SK-N-SH treated with all-trans-retinoic acid at 6 μM for 48 hours (cell line): ENCODE results near the gene SGIP1.

ENCODE experiments used
- ATAC-seq: fragments of 200-7000 bp; cut with Tn5 transposase; 3 replicates; pipeline ENCODE4 v1.9.1; 2020; ENCODE audit warnings: mild to moderate bottlenecking, moderate library complexity
- BACH2 ChIP-seq: fragments of 250-450 bp; sonication (Bioruptor Pico); IDR thresholded peaks from 2 replicates; pipeline ENCODE4 v1.9.0; 2021; ENCODE audit warnings: mild to moderate bottlenecking, borderline replicate concordance
- CSDC2 ChIP-seq: fragments of 250-450 bp; sonication (Bioruptor Pico); IDR thresholded peaks from 2 replicates; pipeline ENCODE4 v1.5.0; 2020; ENCODE audit warnings: mild to moderate bottlenecking, moderate library complexity
- ESRRG ChIP-seq: fragments of 250-450 bp; sonication (Bioruptor Pico); IDR thresholded peaks from 2 replicates; pipeline ENCODE4 v1.6.1; 2021; ENCODE audit warnings: mild to moderate bottlenecking
- GLIS3 ChIP-seq: fragments of 250-450 bp; sonication (Bioruptor Pico); IDR thresholded peaks from 2 replicates; pipeline ENCODE4 v1.5.0; 2020; ENCODE audit warnings: mild to moderate bottlenecking, moderate library complexity
- ISL1 ChIP-seq: fragments of 250-450 bp; sonication (Bioruptor Pico); IDR thresholded peaks from 2 replicates; pipeline ENCODE4 v2.1.2; 2022; ENCODE audit warnings: mild to moderate bottlenecking, moderate library complexity
- OSR1 ChIP-seq: fragments of 250-450 bp; sonication (Bioruptor Pico); IDR thresholded peaks from 2 replicates; pipeline ENCODE4 v1.8.0; 2022; ENCODE audit warnings: moderate library complexity, mild to moderate bottlenecking, inconsistent platforms
- PPARA ChIP-seq: fragments of 250-450 bp; sonication (Bioruptor Pico); IDR thresholded peaks from 2 replicates; pipeline ENCODE4 v1.5.0; 2020; ENCODE audit warnings: mild to moderate bottlenecking, borderline replicate concordance
- RARB ChIP-seq: fragments of 250-450 bp; sonication (Bioruptor Pico); IDR thresholded peaks from 2 replicates; pipeline ENCODE4 v1.8.0; 2021; ENCODE audit warnings: mild to moderate bottlenecking, moderate library complexity
- SNAI2 ChIP-seq: fragments of 250-450 bp; sonication (Bioruptor Pico); IDR thresholded peaks from 2 replicates; pipeline ENCODE4 v1.5.0; 2020; ENCODE audit warnings: mild to moderate bottlenecking, moderate library complexity
- TCF4 ChIP-seq: fragments of 250-450 bp; sonication (Bioruptor Pico); IDR thresholded peaks from 2 replicates; pipeline ENCODE4 v1.8.0; 2021; ENCODE audit warnings: mild to moderate bottlenecking, moderate library complexity, borderline replicate concordance
- ZC3H10 ChIP-seq: fragments of 250-450 bp; sonication (Bioruptor Pico); IDR thresholded peaks from 2 replicates; pipeline ENCODE4 v1.5.1; 2021; ENCODE audit warnings: mild to moderate bottlenecking, moderate library complexity
- ZFP3 ChIP-seq: fragments of 250-450 bp; sonication (Bioruptor Pico); IDR thresholded peaks from 2 replicates; pipeline ENCODE4 v1.5.0; 2020; ENCODE audit warnings: mild to moderate bottlenecking, moderate library complexity
- ZFP30 ChIP-seq: fragments of 450-650 bp; formaldehyde crosslinking; IDR thresholded peaks from 2 replicates; pipeline ENCODE4 v1.5.0; 2022; ENCODE audit warnings: mild to moderate bottlenecking, moderate library complexity
- ZNF565 ChIP-seq: fragments of 450-650 bp; formaldehyde crosslinking; conservative IDR thresholded peaks from 2 replicates; pipeline ENCODE4 v1.5.0; 2020; ENCODE audit warnings: low read depth, mild to moderate bottlenecking, moderate library complexity
- ZNF70 ChIP-seq: fragments of 450-650 bp; formaldehyde crosslinking; IDR thresholded peaks from 2 replicates; pipeline ENCODE4 v1.5.0; 2020; ENCODE audit warnings: mild to moderate bottlenecking, moderate library complexity
- ZNF8 ChIP-seq: fragments of 450-650 bp; formaldehyde crosslinking; IDR thresholded peaks from 2 replicates; pipeline ENCODE4 v1.5.0; 2020; ENCODE audit warnings: mild to moderate bottlenecking, moderate library complexity
- TF ChIP-seq, protein P1 (sequence below): fragments of 250-450 bp; sonication (Bioruptor Pico); IDR thresholded peaks from 2 replicates; pipeline ENCODE4 v1.8.0; 2021; ENCODE audit warnings: low read depth, mild to moderate bottlenecking, moderate library complexity, borderline replicate concordance
- TF ChIP-seq, protein P2 (sequence below): fragments of 250-450 bp; sonication (Bioruptor Pico); IDR thresholded peaks from 2 replicates; pipeline ENCODE4 v1.5.0; 2020; ENCODE audit warnings: mild to moderate bottlenecking, moderate library complexity
- TF ChIP-seq, protein P3 (sequence below): fragments of 250-450 bp; sonication (Bioruptor Pico); IDR thresholded peaks from 2 replicates; pipeline ENCODE4 v1.8.0; 2020; ENCODE audit warnings: mild to moderate bottlenecking, moderate library complexity, borderline replicate concordance
- TF ChIP-seq, protein P4 (sequence below): fragments of 250-450 bp; sonication (Bioruptor Pico); IDR thresholded peaks from 2 replicates; pipeline ENCODE4 v1.5.1; 2020; ENCODE audit warnings: low read depth, mild to moderate bottlenecking, moderate library complexity
- TF ChIP-seq, protein P5 (sequence below): fragments of 250-450 bp; sonication (Bioruptor Pico); IDR thresholded peaks from 2 replicates; pipeline ENCODE4 v1.5.1; 2021; ENCODE audit warnings: mild to moderate bottlenecking, moderate library complexity

Gene SGIP1

DNA sequence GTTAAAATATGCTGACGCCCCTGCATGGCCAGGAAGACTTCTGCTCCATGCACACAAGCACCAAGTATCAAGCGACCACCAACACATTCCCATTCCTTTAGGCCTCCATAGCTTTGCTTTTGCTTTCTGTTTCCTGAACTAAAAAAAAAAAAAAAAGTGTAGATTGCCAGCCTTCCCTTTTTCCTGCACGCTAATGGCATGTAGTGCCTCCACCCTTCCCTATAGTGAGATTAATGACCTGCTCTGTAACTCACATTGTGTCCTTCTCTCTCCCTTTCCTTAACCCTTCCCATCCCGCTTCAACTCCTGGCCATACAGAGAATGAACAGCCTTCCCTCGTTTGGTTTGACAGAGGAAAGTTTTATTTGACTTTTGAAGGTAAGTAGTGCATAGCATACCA lies 161.2 kb downstream of the SGIP1 start:
- ATAC-seq: no peak
- TF ChIP-seq ZFP3 (CRISPR knock-in tag) (no peak), TCF4 (no peak), ZNF70 (CRISPR knock-in tag) (no peak), ZNF565 (CRISPR knock-in tag) (no peak), ZC3H10 (CRISPR knock-in tag) (no peak), SNAI2 (CRISPR knock-in tag) (no peak), CSDC2 (CRISPR knock-in tag) (no peak), BACH2 (CRISPR knock-in tag) (no peak), ISL1 (CRISPR knock-in tag) (no peak)
- TF ChIP-seq, protein P1, sequence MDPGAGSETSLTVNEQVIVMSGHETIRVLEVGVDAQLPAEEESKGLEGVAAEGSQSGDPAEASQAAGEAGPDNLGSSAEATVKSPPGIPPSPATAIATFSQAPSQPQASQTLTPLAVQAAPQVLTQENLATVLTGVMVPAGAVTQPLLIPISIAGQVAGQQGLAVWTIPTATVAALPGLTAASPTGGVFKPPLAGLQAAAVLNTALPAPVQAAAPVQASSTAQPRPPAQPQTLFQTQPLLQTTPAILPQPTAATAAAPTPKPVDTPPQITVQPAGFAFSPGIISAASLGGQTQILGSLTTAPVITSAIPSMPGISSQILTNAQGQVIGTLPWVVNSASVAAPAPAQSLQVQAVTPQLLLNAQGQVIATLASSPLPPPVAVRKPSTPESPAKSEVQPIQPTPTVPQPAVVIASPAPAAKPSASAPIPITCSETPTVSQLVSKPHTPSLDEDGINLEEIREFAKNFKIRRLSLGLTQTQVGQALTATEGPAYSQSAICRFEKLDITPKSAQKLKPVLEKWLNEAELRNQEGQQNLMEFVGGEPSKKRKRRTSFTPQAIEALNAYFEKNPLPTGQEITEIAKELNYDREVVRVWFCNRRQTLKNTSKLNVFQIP (CRISPR knock-in tag): no peak
- TF ChIP-seq, protein P2, sequence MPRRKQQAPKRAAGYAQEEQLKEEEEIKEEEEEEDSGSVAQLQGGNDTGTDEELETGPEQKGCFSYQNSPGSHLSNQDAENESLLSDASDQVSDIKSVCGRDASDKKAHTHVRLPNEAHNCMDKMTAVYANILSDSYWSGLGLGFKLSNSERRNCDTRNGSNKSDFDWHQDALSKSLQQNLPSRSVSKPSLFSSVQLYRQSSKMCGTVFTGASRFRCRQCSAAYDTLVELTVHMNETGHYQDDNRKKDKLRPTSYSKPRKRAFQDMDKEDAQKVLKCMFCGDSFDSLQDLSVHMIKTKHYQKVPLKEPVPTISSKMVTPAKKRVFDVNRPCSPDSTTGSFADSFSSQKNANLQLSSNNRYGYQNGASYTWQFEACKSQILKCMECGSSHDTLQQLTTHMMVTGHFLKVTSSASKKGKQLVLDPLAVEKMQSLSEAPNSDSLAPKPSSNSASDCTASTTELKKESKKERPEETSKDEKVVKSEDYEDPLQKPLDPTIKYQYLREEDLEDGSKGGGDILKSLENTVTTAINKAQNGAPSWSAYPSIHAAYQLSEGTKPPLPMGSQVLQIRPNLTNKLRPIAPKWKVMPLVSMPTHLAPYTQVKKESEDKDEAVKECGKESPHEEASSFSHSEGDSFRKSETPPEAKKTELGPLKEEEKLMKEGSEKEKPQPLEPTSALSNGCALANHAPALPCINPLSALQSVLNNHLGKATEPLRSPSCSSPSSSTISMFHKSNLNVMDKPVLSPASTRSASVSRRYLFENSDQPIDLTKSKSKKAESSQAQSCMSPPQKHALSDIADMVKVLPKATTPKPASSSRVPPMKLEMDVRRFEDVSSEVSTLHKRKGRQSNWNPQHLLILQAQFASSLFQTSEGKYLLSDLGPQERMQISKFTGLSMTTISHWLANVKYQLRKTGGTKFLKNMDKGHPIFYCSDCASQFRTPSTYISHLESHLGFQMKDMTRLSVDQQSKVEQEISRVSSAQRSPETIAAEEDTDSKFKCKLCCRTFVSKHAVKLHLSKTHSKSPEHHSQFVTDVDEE (CRISPR knock-in tag): no peak
- TF ChIP-seq, protein P3, sequence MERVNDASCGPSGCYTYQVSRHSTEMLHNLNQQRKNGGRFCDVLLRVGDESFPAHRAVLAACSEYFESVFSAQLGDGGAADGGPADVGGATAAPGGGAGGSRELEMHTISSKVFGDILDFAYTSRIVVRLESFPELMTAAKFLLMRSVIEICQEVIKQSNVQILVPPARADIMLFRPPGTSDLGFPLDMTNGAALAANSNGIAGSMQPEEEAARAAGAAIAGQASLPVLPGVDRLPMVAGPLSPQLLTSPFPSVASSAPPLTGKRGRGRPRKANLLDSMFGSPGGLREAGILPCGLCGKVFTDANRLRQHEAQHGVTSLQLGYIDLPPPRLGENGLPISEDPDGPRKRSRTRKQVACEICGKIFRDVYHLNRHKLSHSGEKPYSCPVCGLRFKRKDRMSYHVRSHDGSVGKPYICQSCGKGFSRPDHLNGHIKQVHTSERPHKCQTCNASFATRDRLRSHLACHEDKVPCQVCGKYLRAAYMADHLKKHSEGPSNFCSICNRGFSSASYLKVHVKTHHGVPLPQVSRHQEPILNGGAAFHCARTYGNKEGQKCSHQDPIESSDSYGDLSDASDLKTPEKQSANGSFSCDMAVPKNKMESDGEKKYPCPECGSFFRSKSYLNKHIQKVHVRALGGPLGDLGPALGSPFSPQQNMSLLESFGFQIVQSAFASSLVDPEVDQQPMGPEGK (CRISPR knock-in tag): no peak
- TF ChIP-seq, protein P4, sequence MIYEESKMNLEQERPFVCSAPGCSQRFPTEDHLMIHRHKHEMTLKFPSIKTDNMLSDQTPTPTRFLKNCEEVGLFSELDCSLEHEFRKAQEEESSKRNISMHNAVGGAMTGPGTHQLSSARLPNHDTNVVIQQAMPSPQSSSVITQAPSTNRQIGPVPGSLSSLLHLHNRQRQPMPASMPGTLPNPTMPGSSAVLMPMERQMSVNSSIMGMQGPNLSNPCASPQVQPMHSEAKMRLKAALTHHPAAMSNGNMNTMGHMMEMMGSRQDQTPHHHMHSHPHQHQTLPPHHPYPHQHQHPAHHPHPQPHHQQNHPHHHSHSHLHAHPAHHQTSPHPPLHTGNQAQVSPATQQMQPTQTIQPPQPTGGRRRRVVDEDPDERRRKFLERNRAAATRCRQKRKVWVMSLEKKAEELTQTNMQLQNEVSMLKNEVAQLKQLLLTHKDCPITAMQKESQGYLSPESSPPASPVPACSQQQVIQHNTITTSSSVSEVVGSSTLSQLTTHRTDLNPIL (CRISPR knock-in tag): no peak

DNA sequence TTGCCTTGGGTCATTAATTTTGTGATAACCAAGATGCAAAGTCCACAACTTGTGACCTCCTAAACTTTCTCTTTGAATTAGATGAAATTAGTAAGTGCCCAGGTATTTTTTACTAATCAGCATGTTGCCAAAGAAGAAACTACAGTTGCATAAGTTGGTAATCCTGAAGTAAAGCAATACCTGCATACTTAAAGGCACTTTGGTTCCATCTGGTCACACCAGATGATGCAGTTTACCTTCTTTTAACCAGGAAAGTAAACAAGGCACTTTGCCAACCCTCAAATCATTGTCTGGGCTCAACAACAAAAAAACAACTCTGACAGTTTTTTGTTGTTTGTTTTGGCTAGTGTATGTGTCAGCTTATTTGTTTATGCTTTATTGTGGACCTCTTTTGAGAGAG lies 162.8 kb downstream of the SGIP1 start:
- no peak for TF ChIP-seq ESRRG (CRISPR knock-in tag)
- ATAC-seq: no peak

DNA sequence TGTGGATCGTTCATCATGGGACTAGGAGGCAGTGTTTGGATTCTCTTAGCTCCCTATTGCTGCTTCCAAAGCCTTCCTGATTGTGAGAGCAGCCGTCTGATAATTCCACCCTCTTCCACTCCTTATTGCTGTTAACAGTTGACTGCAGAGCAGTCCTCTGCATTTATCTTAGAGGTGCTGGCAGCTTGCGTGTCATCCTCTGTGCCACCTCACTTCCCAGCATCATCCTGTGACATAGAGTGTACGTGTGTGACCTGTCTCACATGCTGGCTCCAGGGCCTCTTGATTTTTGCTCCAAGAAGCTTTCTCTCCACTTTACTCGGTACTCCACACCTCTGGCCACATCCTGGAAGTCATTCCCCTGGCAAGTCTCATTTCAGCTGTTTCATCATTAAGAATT lies 165.3 kb downstream of the SGIP1 start:
- TF ChIP-seq ZFP30: no peak
- no peak for TF ChIP-seq GLIS3 (CRISPR knock-in tag)
- no peak for TF ChIP-seq RARB (CRISPR knock-in tag)
- no peak for TF ChIP-seq ZNF70 (CRISPR knock-in tag)
- TF ChIP-seq ZNF565 (CRISPR knock-in tag): no peak
- no peak for TF ChIP-seq OSR1 (CRISPR knock-in tag)
- TF ChIP-seq BACH2 (CRISPR knock-in tag): no peak
- TF ChIP-seq, protein P5, sequence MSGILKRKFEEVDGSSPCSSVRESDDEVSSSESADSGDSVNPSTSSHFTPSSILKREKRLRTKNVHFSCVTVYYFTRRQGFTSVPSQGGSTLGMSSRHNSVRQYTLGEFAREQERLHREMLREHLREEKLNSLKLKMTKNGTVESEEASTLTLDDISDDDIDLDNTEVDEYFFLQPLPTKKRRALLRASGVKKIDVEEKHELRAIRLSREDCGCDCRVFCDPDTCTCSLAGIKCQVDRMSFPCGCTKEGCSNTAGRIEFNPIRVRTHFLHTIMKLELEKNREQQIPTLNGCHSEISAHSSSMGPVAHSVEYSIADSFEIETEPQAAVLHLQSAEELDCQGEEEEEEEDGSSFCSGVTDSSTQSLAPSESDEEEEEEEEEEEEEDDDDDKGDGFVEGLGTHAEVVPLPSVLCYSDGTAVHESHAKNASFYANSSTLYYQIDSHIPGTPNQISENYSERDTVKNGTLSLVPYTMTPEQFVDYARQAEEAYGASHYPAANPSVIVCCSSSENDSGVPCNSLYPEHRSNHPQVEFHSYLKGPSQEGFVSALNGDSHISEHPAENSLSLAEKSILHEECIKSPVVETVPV (CRISPR knock-in tag): no peak
- TF ChIP-seq, protein P1 (CRISPR knock-in tag): no peak
- TF ChIP-seq PPARA (CRISPR knock-in tag): no peak
- TF ChIP-seq ZFP3 (CRISPR knock-in tag): no peak
- TF ChIP-seq ZNF8: no peak
- TF ChIP-seq CSDC2 (CRISPR knock-in tag): no peak
- TF ChIP-seq SNAI2 (CRISPR knock-in tag): no peak
- no peak for TF ChIP-seq ISL1 (CRISPR knock-in tag)
- ATAC-seq: no peak
